ENCODE data around the gene TRPM1.

The TRPM1 gene

GRCh38 chr15:30962079-30962478, 139.4 kb downstream of the TRPM1 start:
- no peak for DNase-seq

GRCh38 chr15:30958219-30958618, 143.3 kb downstream of the TRPM1 start:
- DNase-seq, result no peak

GRCh38 chr15:30956216-30957124, 145.1 kb downstream of the TRPM1 start:
- no peak for DNase-seq

- DNase-seq, result no peak
Observed at GRCh38 chr15:30954674-30955073, 146.9 kb downstream of the TRPM1 start.

- DNase-seq, result peak; percentile 87
Observed at GRCh38 chr15:30953731-30954378, 147.7 kb downstream of the TRPM1 start.

GRCh38 chr15:30953183-30953582, 148.3 kb downstream of the TRPM1 start:
- no peak for DNase-seq
